GM19099 (cell line): ENCODE data around the gene ABCA1.

Experiments
- POLR2A ChIP-seq: IDR thresholded peaks from 3 replicates; pipeline ENCODE4 v1.6.1; 2011; ENCODE audit warnings: low read depth; ENCODE audit not compliant: insufficient read length; ENCODE audit errors: extremely low read depth

The ABCA1 gene

GRCh38 chr9:104800068-104800785 lies 127.7 kb downstream of the ABCA1 start:
- no peak for TF ChIP-seq POLR2A

- no peak for TF ChIP-seq POLR2A
Measured at GRCh38 chr9:104798209-104798995, 129.6 kb downstream of the ABCA1 start.

GRCh38 chr9:104795857-104796256 lies 132.1 kb downstream of the ABCA1 start:
- TF ChIP-seq POLR2A, result no peak

GRCh38 chr9:104795082-104795481 lies 132.9 kb downstream of the ABCA1 start:
- TF ChIP-seq POLR2A, result no peak

GRCh38 chr9:104794070-104794469 lies 133.9 kb downstream of the ABCA1 start:
- no peak for TF ChIP-seq POLR2A

- no peak for TF ChIP-seq POLR2A
Measured at GRCh38 chr9:104788251-104788650, 139.7 kb downstream of the ABCA1 start.

- no peak for TF ChIP-seq POLR2A
Measured at GRCh38 chr9:104787306-104788015, 140.5 kb downstream of the ABCA1 start.

- no peak for TF ChIP-seq POLR2A
Measured at GRCh38 chr9:104786293-104786692, 141.7 kb downstream of the ABCA1 start.

- TF ChIP-seq POLR2A, result no peak
Measured at GRCh38 chr9:104784098-104784497, 143.9 kb downstream of the ABCA1 start.

- TF ChIP-seq POLR2A, result no peak
Measured at GRCh38 chr9:104783588-104783987, 144.4 kb downstream of the ABCA1 start.

GRCh38 chr9:104780796-104781395 lies 147.1 kb downstream of the ABCA1 start:
- TF ChIP-seq POLR2A, result no peak

GRCh38 chr9:104779946-104780535 lies 147.9 kb downstream of the ABCA1 start:
- no peak for TF ChIP-seq POLR2A

- no peak for TF ChIP-seq POLR2A
Measured at GRCh38 chr9:104779334-104779733, 148.6 kb downstream of the ABCA1 start.

- no peak for TF ChIP-seq POLR2A
Measured at GRCh38 chr9:104778802-104779201, 149.2 kb downstream of the ABCA1 start.

GRCh38 chr9:104776797-104777196 lies 151.2 kb downstream of the ABCA1 start:
- TF ChIP-seq POLR2A, result no peak
